ENCODE data around the gene CLDN15.
"Not testable (repeated sequence)": the region's sequence is repeated elsewhere in the genome, so short reads cannot be mapped to it uniquely, and the experiment has no call there.

CLDN15 gene

DNA sequence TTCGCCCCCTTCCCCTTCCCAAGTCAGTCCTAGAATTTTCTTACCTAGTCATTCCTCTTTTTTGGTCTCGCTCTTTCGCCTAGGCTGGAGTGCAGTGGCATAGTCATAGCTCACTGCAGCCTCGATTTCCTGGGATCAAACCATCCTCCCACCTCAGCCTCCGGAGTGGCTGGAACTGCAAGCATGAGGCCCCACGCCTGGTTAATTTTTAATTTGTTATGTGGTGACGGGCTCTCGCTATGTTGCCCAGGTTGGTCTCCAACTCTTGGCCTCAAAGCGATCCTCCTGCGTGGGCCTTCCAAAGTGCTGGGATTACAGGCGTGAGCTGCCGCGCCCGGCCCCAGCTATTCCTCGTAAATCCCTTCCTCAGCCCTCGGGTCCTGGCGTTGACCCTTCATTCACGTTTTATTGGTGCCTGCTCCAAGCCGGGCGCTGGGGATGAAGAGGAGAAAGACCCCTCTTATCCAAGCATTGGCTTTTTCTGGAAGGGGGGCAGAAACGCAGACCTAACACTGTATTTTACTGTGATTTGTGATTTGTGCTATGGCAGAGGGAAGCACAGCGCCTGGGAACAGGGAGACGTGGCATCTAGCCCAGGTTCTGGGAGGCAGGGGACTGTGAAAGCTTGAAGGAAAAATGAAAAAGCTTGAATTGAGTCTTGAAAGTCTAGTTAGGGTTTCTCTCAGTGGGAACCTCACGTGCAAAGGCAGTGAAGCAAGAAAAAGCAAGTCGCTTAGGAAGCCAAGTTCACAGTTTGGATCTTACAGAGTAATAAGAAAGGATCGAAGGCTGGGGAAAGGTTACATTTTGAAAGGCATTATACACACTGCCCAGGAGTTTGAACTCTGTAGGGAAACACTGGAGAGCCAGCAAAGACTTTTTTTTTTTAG lies 19.1 kb downstream of the CLDN15 start:
- no peak for DNase-seq

DNA sequence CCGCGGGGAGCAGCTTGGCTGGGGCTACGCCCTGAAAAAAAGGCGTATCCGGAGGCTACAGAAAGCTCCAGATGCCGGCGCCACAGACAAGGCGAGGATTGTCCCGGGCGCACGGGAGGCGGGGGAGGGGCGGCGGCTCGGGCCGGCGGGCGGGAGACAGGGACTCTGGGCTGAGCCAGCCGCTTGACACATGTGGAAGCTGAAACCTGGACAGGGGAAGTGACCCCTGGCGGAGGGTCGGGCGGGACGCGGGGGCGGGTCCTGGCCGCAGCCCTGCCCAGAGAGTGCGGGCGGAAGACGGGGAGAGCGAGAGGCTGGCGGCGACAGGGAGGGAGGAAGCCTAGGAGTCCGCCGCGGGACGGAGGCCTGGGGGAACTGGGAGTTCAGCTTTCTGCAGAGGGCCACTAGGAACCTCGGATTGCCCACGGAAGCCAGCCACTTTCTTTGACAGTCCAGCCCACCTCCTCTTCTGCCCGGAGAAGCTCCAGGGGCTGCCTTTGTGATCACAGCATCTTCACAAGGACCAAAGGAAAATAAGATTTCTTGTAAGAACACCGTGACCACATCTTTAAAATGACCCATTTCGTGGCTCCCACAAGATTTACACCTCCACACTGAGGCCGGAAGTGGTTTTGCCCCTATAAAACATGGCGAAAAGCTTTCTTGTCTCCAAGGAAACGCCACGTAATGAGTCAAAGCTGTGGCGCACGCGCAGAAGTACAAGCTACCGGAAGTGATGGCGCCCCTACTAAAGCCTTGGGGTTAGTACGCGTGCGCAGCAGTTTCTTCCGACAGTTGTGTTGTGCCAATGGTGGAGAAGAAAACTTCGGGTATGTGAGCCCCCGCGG lies 20.0 kb downstream of the CLDN15 start, which contains the start of the genes PLOD3 and ZNHIT1:
PLOD3 (minus strand) TSS at position 194 of the 848 bp plus-strand sequence. CDS start 307 bp downstream, outside the sequence.
ZNHIT1 (plus strand) TSS at position 778 of the 848 bp plus-strand sequence; CDS start at position 809, 31 bp downstream.
- peak; percentile 94 for DNase-seq

- no peak for DNase-seq
These were observed 20.7 kb downstream of the CLDN15 start for GRCh38 chr7:101216860-101217387.

DNA sequence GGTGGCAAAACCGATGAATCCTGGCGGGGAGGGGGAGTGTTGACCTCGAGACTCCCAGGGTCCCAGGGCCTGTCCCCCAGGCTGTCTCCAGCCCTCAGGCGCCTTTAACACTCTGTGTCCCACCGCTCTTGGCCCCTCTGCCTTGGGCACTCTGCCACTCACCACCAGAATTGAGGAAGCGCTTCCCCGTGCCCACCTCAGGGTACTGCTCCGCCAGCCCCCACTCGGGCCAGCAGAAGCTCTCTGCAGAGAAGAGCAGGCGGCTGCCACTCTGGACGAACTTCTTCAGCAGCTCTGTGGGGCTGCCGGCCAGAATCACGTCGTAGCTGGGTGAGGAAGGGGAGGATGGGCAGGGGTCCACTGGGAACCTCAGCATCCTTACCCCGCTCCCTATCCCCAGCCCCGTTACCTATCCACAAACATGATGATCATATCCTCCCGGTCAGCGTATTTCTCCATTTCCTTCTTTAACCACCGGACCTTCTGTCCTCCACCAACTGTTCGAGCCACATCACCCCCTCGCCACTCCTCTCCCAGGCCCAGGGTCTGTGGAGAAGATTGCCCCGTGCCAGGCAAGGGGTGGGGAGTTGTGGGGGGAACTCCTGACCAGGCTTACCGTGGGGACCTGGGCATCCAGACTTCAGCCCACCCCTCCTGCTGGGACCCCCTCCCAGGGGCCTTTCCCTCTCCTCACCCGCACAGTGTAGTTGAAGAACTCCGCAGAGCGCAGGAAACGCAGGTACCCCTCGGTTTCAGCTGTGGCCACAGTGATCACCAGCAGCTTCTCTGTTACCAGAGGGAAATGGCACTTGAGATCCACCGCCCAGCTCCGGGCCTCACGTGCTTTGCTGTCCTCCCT lies 21.4 kb downstream of the CLDN15 start:
- no peak for DNase-seq

GRCh38 chr7:101212014-101212413 lies 25.6 kb downstream of the CLDN15 start:
- DNase-seq = no peak

DNA sequence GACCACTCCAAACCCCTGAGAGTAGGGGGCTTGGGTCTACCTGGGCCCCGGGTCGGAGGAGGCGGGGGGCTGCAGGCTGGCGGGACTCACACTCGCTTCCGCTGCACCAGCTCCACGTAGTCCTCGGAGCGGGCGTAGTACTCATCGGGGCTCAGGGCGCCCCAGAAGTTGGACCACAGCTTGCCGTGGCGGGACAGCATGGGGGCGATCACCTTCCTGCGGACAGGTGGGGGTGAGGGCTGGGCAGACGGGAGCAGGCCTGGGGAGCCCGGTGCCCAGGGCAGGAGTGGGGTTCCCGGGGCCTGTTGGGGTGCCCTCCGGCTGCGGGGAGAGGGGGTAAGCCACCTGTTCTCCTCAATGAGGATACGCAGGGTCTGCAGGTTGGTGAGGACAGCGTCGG lies 26.1 kb downstream of the CLDN15 start:
- no peak for DNase-seq

DNA sequence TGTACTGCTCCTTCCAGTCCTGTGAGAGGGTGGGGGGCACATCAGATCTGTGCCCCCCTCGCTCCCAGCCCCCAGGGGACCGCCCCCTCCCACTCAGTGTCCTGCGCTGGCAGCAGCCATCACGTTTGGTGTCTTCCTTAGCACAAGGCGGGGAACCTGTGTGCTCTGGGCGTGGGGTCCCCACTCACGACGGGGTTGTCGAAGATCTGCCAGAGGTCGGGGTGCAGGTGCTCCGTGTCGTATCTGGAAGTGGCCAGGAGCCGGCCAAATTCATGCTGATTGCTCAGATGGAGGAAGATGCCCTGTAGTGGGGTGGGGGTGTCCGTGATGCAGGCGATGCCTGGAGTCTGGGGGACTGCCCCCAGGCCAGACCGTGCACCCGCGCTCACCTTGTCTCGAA lies 27.5 kb downstream of the CLDN15 start:
- no peak for DNase-seq

DNA sequence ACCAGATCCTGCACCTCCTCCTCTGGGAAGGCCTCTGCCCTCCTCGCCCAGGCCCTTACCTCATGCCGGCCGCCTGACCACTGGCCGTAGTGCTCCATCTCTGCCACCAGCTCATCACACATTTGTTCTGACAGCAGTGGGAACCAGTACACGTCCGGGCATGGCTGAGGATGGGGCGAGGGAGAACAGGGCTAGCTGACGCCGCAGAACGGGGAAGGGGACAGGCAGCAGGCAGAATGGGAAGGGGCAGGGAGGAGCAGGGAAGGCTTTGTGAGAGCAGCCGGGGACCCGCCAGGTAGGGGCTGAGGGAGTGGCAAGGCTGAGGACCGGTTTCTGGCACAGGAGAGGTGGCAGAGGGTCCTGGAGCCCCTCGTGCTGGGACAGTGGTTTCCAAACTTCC lies 28.8 kb downstream of the CLDN15 start:
- DNase-seq = no peak

DNA sequence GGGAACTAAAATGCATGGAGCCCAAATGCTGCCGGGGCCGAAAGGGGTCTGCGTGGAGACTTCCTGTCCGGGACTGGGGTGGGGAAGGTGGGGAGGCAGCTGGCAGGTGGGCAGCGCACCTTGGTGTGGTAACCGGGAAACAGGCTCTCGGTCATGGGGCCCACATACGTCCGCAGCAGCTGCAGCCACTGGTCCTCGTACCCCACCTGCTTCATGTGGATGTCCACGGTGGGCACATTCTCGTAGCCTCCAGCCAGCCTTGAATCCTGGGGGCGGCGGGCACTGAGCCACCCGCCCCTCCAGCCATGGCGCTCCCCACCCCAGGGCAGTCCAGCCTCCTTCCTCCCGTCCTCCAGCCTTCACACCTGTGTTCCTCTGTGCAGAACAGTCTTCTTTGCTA lies 30.1 kb downstream of the CLDN15 start:
- no peak for DNase-seq

DNA sequence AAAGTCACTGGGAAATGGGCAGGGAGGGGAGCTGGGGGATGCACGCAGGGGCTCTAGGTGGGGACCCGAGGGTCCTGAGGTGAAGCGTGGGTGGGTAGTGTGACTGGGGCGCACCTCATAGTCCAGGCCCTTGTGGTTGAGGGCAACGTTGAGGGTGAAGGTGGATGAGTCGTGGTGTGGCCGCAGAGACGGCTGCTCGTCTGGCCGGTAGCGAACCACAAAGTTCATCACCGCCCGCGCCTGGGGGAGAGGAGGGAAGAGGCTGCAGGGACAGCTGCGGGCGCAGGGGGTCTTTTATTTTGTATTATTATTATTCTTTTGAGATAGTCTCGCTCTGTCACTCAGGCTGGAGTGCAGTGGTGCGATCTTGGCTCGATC lies 30.9 kb downstream of the CLDN15 start:
- no peak for DNase-seq

GRCh38 chr7:101205901-101206664 lies 31.5 kb downstream of the CLDN15 start:
- no peak for DNase-seq

GRCh38 chr7:101203740-101204738 lies 33.6 kb downstream of the CLDN15 start:
- not testable (repeated sequence) for DNase-seq

DNA sequence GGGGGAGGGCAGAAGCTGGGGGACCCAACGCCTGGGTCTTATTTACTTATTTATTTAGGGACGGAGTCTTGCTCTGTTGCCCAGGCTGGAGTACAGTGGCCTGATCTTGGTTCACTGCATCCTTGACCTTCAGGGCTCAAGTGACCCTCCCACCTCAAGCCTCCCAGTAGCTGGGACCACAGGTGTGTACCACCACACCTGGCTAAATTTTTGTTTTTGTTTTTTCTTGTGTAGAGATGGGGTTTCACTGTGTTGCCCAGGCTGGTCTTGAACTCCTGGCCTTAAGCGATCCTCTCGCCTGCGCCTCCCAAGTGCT lies 35.0 kb downstream of the CLDN15 start:
- DNase-seq = no peak

DNA sequence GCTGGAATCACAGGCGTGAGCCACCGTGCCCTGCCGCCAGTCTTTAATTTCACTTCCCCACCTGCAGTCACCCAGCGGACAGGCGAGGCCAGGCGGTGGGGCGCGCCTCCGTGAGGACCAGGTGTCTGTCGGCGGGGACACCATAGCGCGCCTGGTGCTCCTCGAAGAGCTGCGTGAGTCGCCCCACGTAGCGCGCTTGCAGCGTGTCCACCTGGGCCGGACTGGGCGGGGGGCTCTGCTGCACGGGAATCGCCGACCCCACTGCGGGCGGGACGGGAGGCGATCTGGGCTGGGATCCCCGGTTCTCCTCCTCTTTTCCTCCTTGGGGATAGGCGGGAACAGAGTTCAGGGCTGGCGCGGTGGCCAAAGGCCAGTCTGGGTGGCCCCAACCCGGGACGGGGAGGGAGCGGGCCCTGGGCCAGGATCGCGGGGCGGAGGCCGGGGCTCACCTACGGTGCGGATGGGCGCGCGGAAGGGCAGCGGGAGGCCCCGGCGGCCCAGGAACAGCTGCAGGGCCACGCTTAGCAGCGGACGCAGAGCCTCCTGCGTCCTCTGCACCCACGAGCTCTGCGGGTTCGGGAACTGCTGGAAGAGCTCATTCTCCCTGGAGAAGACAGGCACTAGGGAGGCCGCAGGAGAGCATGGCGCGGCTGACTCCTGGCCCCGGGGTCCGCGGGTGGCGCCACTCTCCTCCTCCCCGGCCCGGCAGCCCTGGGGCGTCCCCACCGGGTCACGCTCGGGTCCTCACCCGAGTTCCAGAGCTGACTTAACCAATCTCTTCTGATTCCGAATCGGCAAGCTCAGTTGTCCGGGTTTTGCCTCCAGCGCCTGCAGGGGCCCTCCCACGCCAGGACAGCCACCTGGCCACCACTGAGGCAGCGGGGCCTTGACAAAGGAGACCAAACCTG lies 35.7 kb downstream of the CLDN15 start:
- DNase-seq = no peak

DNA sequence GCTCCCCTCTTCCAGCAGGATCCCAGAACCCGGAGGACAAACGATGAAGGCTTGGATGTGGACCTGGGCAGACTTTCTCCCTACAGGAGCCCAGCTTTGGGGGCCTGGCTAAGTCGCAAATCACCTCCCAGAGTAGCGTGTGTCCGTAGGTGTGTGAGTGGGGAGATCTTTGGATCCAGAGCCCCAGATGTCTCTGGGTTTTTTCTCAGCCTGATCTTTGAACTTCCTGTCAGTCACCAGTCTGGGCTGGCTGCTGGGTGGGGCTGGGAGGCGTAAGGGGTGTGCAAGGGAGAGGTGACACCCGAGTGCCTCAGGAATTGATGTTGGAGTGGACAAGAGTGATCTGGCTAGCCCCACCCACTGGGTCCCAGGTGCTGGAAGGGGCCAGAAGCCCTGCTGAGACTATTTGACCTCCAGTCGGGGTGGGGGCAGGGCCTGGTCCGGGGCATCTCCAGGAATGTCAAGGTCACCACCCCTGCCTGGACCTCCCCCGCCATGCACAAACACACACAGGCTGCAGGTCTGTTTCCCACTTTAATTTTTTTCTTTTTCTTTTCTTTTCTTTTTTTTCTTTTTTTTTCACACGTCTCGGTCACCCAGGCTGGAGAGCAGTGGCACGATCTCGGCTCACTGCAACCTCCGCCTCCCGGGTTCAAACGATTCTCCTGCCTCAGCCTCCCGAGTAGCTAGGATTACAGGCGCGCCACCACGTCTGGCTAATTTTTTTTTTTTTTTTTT lies 36.6 kb downstream of the CLDN15 start, which contains the start of gene MOGAT3:
MOGAT3 (minus strand) TSS at position 175 of the 738 bp plus-strand sequence. CDS start 182 bp downstream, outside the sequence.
- no peak for DNase-seq

DNA sequence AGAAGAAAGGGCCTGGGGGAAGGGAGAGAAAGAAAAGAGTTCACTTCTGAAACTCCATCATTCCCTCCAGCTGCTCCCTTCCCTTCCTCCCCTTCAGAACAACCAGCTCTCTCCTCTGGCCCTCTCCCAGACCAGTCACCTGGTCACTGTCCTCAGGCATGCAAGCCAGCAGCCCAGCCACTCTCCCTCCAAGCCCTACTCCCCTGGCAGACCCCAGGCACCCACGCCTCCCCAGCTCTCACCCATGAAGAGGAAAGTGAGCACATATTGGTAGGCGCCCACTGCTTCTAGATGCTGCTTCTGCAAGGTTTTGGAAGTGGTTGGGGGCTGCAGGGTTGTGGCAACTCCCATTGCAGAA lies 37.1 kb downstream of the CLDN15 start:
- no peak for DNase-seq

GRCh38 chr7:101199522-101199921 lies 38.1 kb downstream of the CLDN15 start:
- DNase-seq = not testable (repeated sequence)

DNA sequence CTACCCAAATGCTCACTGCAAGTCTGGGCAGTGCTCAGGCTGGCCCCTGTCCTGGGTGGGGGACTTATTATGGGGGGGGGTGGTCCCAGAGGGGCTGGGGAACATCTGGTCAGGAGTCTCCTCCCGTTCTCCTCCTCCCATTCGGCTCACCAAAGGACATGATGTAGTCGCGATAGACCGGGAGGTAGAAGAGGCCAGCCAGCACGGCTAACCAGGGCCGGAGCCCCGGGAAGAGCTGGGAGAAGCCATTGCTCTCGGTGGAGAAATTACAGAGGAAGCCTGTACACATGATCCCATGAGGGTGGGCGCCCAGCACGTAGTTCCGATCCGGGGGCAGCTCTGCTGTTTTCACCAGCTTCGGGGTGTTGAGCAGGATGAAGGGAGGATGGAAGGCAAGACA lies 39.1 kb downstream of the CLDN15 start:
- DNase-seq = no peak

- DNase-seq = no peak
These were observed 39.6 kb downstream of the CLDN15 start for GRCh38 chr7:101197991-101198390.

Data from activated CD8-positive, alpha-beta memory T cell treated with anti-CD3 and anti-CD28 coated beads, Interleukin-2, amount 50 U/mL, for 4 hours (primary cell).